Liver (tissue), 9 donors: Measurements from ENCODE around the gene MRPS12. TPM values are rescaled to one million over a fixed set of nuclear protein-coding genes. Genes with fewer than 3 reads are reported as not detected.

Experiments used
- DNase-seq: peaks from one replicate; pipeline ENCODE4 v3.0.0-alpha.2; 2017; ENCODE audit warnings: low spot score
- H3K27ac ChIP-seq, 2 donors: one replicate each; pipeline ENCODE4 v1.7.0; 2013; ENCODE audit warnings: inconsistent platforms in 2 of 2, low read length in 2 of 2, control low read depth in 1 of 2, low read depth in 1 of 2, mild to moderate bottlenecking in 1 of 2
- H3K27me3 ChIP-seq, 4 donors: one replicate each; pipeline versions ENCODE4 v1.6.1 to v1.7.0; 2013; ENCODE audit warnings: low read length in 3 of 4, inconsistent platforms in 1 of 4, mild to moderate bottlenecking in 1 of 4, moderate library complexity in 1 of 4; ENCODE audit not compliant: control insufficient read depth in 4 of 4, insufficient read depth in 4 of 4
- H3K36me3 ChIP-seq, 4 donors: one replicate each; pipeline versions ENCODE4 v1.6.1 to v1.7.0; 2013; ENCODE audit warnings: low read length in 3 of 4, mild to moderate bottlenecking in 3 of 4, low read depth in 1 of 4, moderate library complexity in 1 of 4; ENCODE audit not compliant: control insufficient read depth in 4 of 4, insufficient read depth in 3 of 4
- H3K4me1 ChIP-seq, 4 donors: one replicate each; pipeline versions ENCODE4 v1.6.1 to v1.7.0; 2013; ENCODE audit warnings: low read length in 3 of 4, mild to moderate bottlenecking in 3 of 4, moderate library complexity in 1 of 4; ENCODE audit not compliant: control insufficient read depth in 4 of 4, insufficient read depth in 4 of 4
- H3K4me3 ChIP-seq, 3 donors: one replicate each; pipeline versions ENCODE4 v1.6.1 to v1.7.0; 2013; ENCODE audit warnings: low read length in 3 of 3, control low read depth in 1 of 3, low read depth in 1 of 3, mild to moderate bottlenecking in 1 of 3
- H3K9ac ChIP-seq, 2 donors: one replicate each; pipeline ENCODE4 v1.7.0; 2013; ENCODE audit warnings: low read length in 2 of 2, mild to moderate bottlenecking in 2 of 2, moderate library complexity in 2 of 2, control low read depth in 1 of 2, low read depth in 1 of 2
- H3K9me3 ChIP-seq, 4 donors: one replicate each; pipeline versions ENCODE4 v1.6.1 to v1.7.0; 2013; ENCODE audit warnings: low read length in 3 of 4; ENCODE audit not compliant: control insufficient read depth in 4 of 4
- ATF3 ChIP-seq: IDR thresholded peaks from 2 replicates; pipeline ENCODE4 v1.6.1; 2016; ENCODE audit warnings: antibody characterized with exemption
- CTCF ChIP-seq: fragments of 150-350 bp; IDR thresholded peaks from 2 replicates; pipeline ENCODE4 v1.5.1; 2017; ENCODE audit warnings: improper control_type of control experiment, low read depth, low read length; ENCODE audit not compliant: missing input control
- FOXA1 ChIP-seq: IDR thresholded peaks from 2 replicates; pipeline ENCODE4 v1.6.1; 2016; ENCODE audit warnings: antibody characterized with exemption
- FOXA2 ChIP-seq: IDR thresholded peaks from 2 replicates; pipeline ENCODE4 v1.6.1; 2016; ENCODE audit warnings: antibody characterized with exemption
- HNF4A ChIP-seq, 2 donors: conservative IDR thresholded peaks; 2 replicates each; pipeline ENCODE4 v1.6.1; 2016; ENCODE audit warnings: antibody characterized with exemption in 2 of 2, mild to moderate bottlenecking in 2 of 2
- HNF4G ChIP-seq: IDR thresholded peaks from 2 replicates; pipeline ENCODE4 v1.6.1; 2016; ENCODE audit warnings: antibody characterized with exemption
- JUND ChIP-seq, 2 donors: IDR thresholded peaks; 2 replicates each; pipeline ENCODE4 v1.6.1; 2016; ENCODE audit warnings: antibody characterized with exemption in 2 of 2
- MAX ChIP-seq: IDR thresholded peaks from 2 replicates; pipeline ENCODE4 v1.6.1; 2016; ENCODE audit warnings: antibody characterized with exemption
- NR2F2 ChIP-seq: IDR thresholded peaks from 2 replicates; pipeline ENCODE4 v1.6.1; 2016; ENCODE audit warnings: antibody characterized with exemption
- RAD21 ChIP-seq, 2 donors: IDR thresholded peaks; 2 replicates each; pipeline ENCODE4 v1.6.1; 2016; ENCODE audit warnings: antibody characterized with exemption in 2 of 2, mild to moderate bottlenecking in 2 of 2
- REST ChIP-seq: IDR thresholded peaks from 2 replicates; pipeline ENCODE4 v1.6.1; 2016; ENCODE audit warnings: antibody characterized with exemption, mild to moderate bottlenecking
- RXRA ChIP-seq, 2 donors: IDR thresholded peaks; 2 replicates each; pipeline ENCODE4 v1.6.1; 2017 to 2018; ENCODE audit warnings: antibody characterized with exemption in 2 of 2, mild to moderate bottlenecking in 1 of 2
- SP1 ChIP-seq: IDR thresholded peaks from 2 replicates; pipeline ENCODE4 v1.6.1; 2018; ENCODE audit warnings: antibody characterized with exemption, mild to moderate bottlenecking
- YY1 ChIP-seq: IDR thresholded peaks from 2 replicates; pipeline ENCODE4 v1.6.1; 2016; ENCODE audit warnings: antibody characterized with exemption, mild to moderate bottlenecking
- ZBTB33 ChIP-seq: IDR thresholded peaks from 2 replicates; pipeline ENCODE4 v1.6.1; 2016; ENCODE audit warnings: antibody characterized with exemption
- whole genome bisulfite sequencing: extraction: QIAGEN DNeasy Blood & Tissue Kit; methylation state at CpG from one replicate; pipeline ENCODE4 v1.1.7; 2013; 5-methylcytosine and 5-hydroxymethylcytosine counted together
- polyA plus RNA-seq, 2 donors: library from polyadenylated mRNA; stranded (reverse) in 1 of 2; unstranded in 1 of 2; fragments of 200-250 nt in 1 of 2; fragments of >200 nt in 1 of 2; fragmentation: Nextera tagmentation in 1 of 2; extraction: Ambion mirVana in 1 of 2; gene quantifications; one replicate each; pipeline versions ENCODE4 v1.2.1 to v1.2.3, GENCODE V29; 2013 to 2015
- total RNA-seq, 2 donors: library from RNA; depleted of rRNA; stranded (reverse); fragments of >200 nt; gene quantifications; one replicate each; pipeline ENCODE4 v1.2.3, GENCODE V29; 2014
- donor health status: healthy.
- donor health status: healthy.
- donor health status: healthy.
- donor health status: healthy.
- donor health status: healthy.

MRPS12 gene
- total and polyA plus RNA-seq, 4 donors: 19.0 to 62.0 (median 39.9) TPM

- Histone ChIP-seq H3K4me3 (no peak overlapping the region), H3K4me1 (no peaks in the 10 kb centered on the region), H3K27me3 (no peaks in the 10 kb centered on the region), H3K9me3 (no peaks in the 10 kb centered on the region), H3K27ac (no peak overlapping the region), H3K36me3 (peaks cover 0 to 15% (median 2%) of the 10 kb centered on the region in 4 donors), H3K9ac (no peak overlapping the region)
- DNase-seq: no peak
- WGBS: 94% methylated on average over 10 of the region's 10 CpGs
- TF ChIP-seq MAX (no peak), CTCF (no peak), YY1 (no peak), FOXA1 (no peak), RAD21 (IDR thresholded peaks at IDR 0.05) (no peak), FOXA2 (no peak), SP1 (no peak), NR2F2 (no peak), ZBTB33 (no peak), HNF4A (conservative IDR thresholded peaks at IDR 0.05) (no peak), JUND (IDR thresholded peaks at IDR 0.05) (no peak), HNF4G (no peak), REST (no peak), RXRA (IDR thresholded peaks at IDR 0.05) (no peak), ATF3 (no peak)
These were observed 12.2 kb upstream of the MRPS12 start for GRCh38 chr19:38918526-38918925.

- Histone ChIP-seq H3K36me3 (peaks cover 0 to 21% (median 4%) of the 10 kb centered on the region in 4 donors), H3K27me3 (no peaks in the 10 kb centered on the region), H3K9ac (no peak overlapping the region), H3K4me1 (no peaks in the 10 kb centered on the region), H3K9me3 (no peaks in the 10 kb centered on the region), H3K4me3 (no peak overlapping the region), H3K27ac (no peak overlapping the region)
- TF ChIP-seq RAD21 (IDR thresholded peaks at IDR 0.05) (no peak), SP1 (no peak)
- DNase-seq: no peak
- WGBS: 83% methylated on average over 21 of the region's 21 CpGs
These were observed 10.7 kb upstream of the MRPS12 start for GRCh38 chr19:38919837-38920601.
